HepG2 (cell line): ENCODE measurements around the gene SLBP. TPM values are rescaled to one million over a fixed set of nuclear protein-coding genes. Genes with fewer than 3 reads are reported as not detected.
A peak's percentile ranks its signal among the peaks of the same experiment; 100 is the strongest.

Experiments
- CBX5 ChIP-seq: sonication (generic); formaldehyde crosslinking; IDR thresholded peaks from 2 replicates; pipeline ENCODE4 v1.4.0; 2020; ENCODE audit warnings: missing genetic modification reagents, borderline replicate concordance
- CENPT ChIP-seq: sonication (generic); formaldehyde crosslinking; IDR thresholded peaks from 2 replicates; pipeline ENCODE4 v1.8.0; 2022; ENCODE audit warnings: low read depth, mild to moderate bottlenecking, moderate library complexity, missing genetic modification reagents
- HMGA1 ChIP-seq: sonication (generic); formaldehyde crosslinking; conservative IDR thresholded peaks from 2 replicates; pipeline ENCODE4 v1.4.0; 2020; ENCODE audit warnings: missing genetic modification reagents
- IRF2 ChIP-seq: IDR thresholded peaks from 2 replicates; pipeline ENCODE4 v1.6.1; 2018; ENCODE audit warnings: missing genetic modification reagents, missing compliant biosample characterization
- MBNL3 ChIP-seq: fragments of 250-450 bp; sonication (Bioruptor Pico); conservative IDR thresholded peaks from 2 replicates; pipeline ENCODE4 v1.8.0; 2022; ENCODE audit warnings: mild to moderate bottlenecking, inconsistent platforms
- ONECUT2 ChIP-seq: sonication (generic); formaldehyde crosslinking; IDR thresholded peaks from 2 replicates; pipeline ENCODE4 v1.4.0; 2020; ENCODE audit warnings: missing genetic modification reagents
- PHF20 ChIP-seq: sonication (generic); formaldehyde crosslinking; IDR thresholded peaks from 2 replicates; pipeline ENCODE4 v1.5.0; 2020; ENCODE audit warnings: mild to moderate bottlenecking, missing genetic modification reagents
- SKI ChIP-seq: fragments of 450-650 bp; IDR thresholded peaks from one replicate; pipeline ENCODE4 v1.6.1; 2018; ENCODE audit warnings: mild to moderate bottlenecking; ENCODE audit not compliant: partially characterized antibody
- SP1 ChIP-seq, 2 experiments: fragments of 450-650 bp in 1 of 2; sonication (generic) in 1 of 2; formaldehyde crosslinking in 1 of 2; IDR thresholded peaks; 2 replicates each; pipeline versions ENCODE4 v1.4.0 to v1.6.1; 2016 to 2020; ENCODE audit warnings: missing genetic modification reagents in 1 of 2
- ZNF124 ChIP-seq: sonication (generic); formaldehyde crosslinking; IDR thresholded peaks from 2 replicates; pipeline ENCODE4 v1.4.0; 2020; ENCODE audit warnings: missing genetic modification reagents
- ZNF432 ChIP-seq: sonication (generic); formaldehyde crosslinking; IDR thresholded peaks from 2 replicates; pipeline ENCODE4 v1.5.0; 2020; ENCODE audit warnings: missing genetic modification reagents, mild to moderate bottlenecking, borderline replicate concordance
- ZNF547 ChIP-seq: sonication (generic); formaldehyde crosslinking; IDR thresholded peaks from 2 replicates; pipeline ENCODE4 v1.5.1; 2020; ENCODE audit warnings: mild to moderate bottlenecking, missing genetic modification reagents
- ZNF567 ChIP-seq: sonication (generic); formaldehyde crosslinking; IDR thresholded peaks from 2 replicates; pipeline ENCODE4 v1.8.1; 2023; ENCODE audit warnings: mild to moderate bottlenecking, missing genetic modification reagents, borderline replicate concordance
- ZNF589 ChIP-seq: sonication (generic); formaldehyde crosslinking; conservative IDR thresholded peaks from 2 replicates; pipeline ENCODE4 v1.8.0; 2022; ENCODE audit warnings: mild to moderate bottlenecking, moderate library complexity, missing genetic modification reagents
- ZNF605 ChIP-seq: sonication (generic); formaldehyde crosslinking; IDR thresholded peaks from 2 replicates; pipeline ENCODE4 v1.8.0; 2022; ENCODE audit warnings: mild to moderate bottlenecking, missing genetic modification reagents
- polyA plus RNA-seq, 8 experiments: library from polyadenylated mRNA; depleted of rRNA in 3 of 8; stranded (reverse) in 7 of 8; unstranded in 1 of 8; fragments of >200 nt; fragmentation: Illumina TruSeq in 4 of 8; extraction: Trizol in 4 of 8; gene quantifications; 2 replicates each; pipeline versions ENCODE4 v1.2.1 to v1.2.3, GENCODE V29; 2011 to 2016; ENCODE audit warnings: low read depth in 4 of 8, missing spikeins in 1 of 8, mixed read lengths in 1 of 8; ENCODE audit not compliant: insufficient read depth in 1 of 8
- total RNA-seq, 5 experiments: library from RNA; depleted of rRNA; stranded (reverse); fragments of >200 nt; fragmentation: Illumina TruSeq; extraction: Trizol; gene quantifications; 2 replicates each; pipeline ENCODE4 v1.2.3, GENCODE V29; 2016; ENCODE audit warnings: low read depth in 1 of 5
- TF ChIP-seq, protein P1 (sequence below): sonication (generic); formaldehyde crosslinking; IDR thresholded peaks from 2 replicates; pipeline ENCODE4 v1.5.0; 2020; ENCODE audit warnings: mild to moderate bottlenecking, low read depth, missing genetic modification reagents, borderline replicate concordance
- TF ChIP-seq, protein P2 (sequence below): sonication (generic); formaldehyde crosslinking; IDR thresholded peaks from 2 replicates; pipeline ENCODE4 v1.5.0; 2020; ENCODE audit warnings: mild to moderate bottlenecking, missing genetic modification reagents
- TF ChIP-seq, protein P3 (sequence below): sonication (generic); formaldehyde crosslinking; IDR thresholded peaks from 2 replicates; pipeline ENCODE4 v1.8.0; 2022; ENCODE audit warnings: mild to moderate bottlenecking, missing genetic modification reagents, borderline replicate concordance
- TF ChIP-seq, protein P4 (sequence below): sonication (generic); formaldehyde crosslinking; IDR thresholded peaks from 2 replicates; pipeline ENCODE4 v1.5.0; 2020; ENCODE audit warnings: missing genetic modification reagents, mild to moderate bottlenecking, borderline replicate concordance
- TF ChIP-seq, protein P5 (sequence below): sonication (generic); formaldehyde crosslinking; IDR thresholded peaks from 2 replicates; pipeline ENCODE4 v1.5.0; 2020; ENCODE audit warnings: missing genetic modification reagents
- TF ChIP-seq, protein P6 (sequence below): sonication (generic); formaldehyde crosslinking; IDR thresholded peaks from 2 replicates; pipeline ENCODE4 v1.4.0; 2020; ENCODE audit warnings: missing genetic modification reagents

Gene SLBP
- total and polyA plus RNA-seq, 2 of the 13 experiments (the other 11 are each of a cell fraction or from before 2014, with no cell fraction given): 43.9 to 104 TPM

DNA sequence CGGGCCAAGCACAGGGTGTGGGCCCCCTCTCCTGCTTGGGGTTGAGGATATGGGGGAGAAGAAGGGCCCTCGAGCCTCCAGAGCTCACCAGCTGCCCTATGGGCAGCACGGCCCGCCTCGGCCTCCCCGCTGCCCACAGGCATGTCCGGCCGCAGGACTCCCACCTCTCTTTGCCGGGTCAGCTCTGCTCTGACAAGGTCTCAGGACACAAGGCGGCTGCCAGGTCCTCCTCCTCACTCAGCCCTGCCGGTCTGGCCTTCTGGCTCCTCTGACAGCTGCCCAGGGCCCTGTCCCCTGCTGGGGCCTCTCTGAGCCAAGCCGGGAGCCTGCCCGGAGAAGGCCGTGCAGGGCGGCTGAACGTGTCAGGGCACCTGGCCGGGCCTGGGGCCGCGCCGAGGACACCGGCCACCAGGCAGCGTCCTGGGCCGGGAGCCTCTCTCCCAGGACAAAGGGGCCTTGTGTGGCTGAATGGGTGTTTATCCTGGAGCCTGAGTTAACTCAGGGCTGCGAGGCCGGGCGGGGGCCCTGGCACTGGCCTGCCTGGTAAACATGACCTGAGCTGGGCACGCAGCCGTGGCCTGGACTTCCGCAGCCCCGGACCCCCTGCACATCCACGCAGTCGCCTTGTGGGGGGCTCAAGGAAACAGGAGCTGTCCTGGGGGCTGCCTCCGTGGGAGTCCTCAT, 34.9 kb upstream of the SLBP start (continued):
- TF ChIP-seq SP1 (IDR thresholded peaks at IDR 0.05) (no peak), SP1 (CRISPR knock-in tag; IDR thresholded peaks at IDR 0.05) (no peak), IRF2 (CRISPR knock-in tag) (peak; percentile 33; the same call in 1 of the 2 replicates), CBX5 (CRISPR knock-in tag) (no peak), ZNF589 (CRISPR knock-in tag) (no peak), PHF20 (CRISPR knock-in tag) (no peak), SKI (peak; percentile 37), ZNF432 (CRISPR knock-in tag) (no peak), ZNF547 (0 out of 2 replicates have a peak, but pooled peaks have one; percentile 37), ZNF124 (CRISPR knock-in tag) (peak; percentile 28; the same call in 1 of the 2 replicates), CENPT (no peak), ZNF567 (no peak), HMGA1 (CRISPR knock-in tag) (no peak), ZNF605 (CRISPR knock-in tag) (no peak), ONECUT2 (CRISPR knock-in tag) (no peak), MBNL3 (CRISPR knock-in tag) (no peak)
- TF ChIP-seq, protein P1, sequence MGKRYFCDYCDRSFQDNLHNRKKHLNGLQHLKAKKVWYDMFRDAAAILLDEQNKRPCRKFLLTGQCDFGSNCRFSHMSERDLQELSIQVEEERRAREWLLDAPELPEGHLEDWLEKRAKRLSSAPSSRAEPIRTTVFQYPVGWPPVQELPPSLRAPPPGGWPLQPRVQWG: no peak
- TF ChIP-seq, protein P2, sequence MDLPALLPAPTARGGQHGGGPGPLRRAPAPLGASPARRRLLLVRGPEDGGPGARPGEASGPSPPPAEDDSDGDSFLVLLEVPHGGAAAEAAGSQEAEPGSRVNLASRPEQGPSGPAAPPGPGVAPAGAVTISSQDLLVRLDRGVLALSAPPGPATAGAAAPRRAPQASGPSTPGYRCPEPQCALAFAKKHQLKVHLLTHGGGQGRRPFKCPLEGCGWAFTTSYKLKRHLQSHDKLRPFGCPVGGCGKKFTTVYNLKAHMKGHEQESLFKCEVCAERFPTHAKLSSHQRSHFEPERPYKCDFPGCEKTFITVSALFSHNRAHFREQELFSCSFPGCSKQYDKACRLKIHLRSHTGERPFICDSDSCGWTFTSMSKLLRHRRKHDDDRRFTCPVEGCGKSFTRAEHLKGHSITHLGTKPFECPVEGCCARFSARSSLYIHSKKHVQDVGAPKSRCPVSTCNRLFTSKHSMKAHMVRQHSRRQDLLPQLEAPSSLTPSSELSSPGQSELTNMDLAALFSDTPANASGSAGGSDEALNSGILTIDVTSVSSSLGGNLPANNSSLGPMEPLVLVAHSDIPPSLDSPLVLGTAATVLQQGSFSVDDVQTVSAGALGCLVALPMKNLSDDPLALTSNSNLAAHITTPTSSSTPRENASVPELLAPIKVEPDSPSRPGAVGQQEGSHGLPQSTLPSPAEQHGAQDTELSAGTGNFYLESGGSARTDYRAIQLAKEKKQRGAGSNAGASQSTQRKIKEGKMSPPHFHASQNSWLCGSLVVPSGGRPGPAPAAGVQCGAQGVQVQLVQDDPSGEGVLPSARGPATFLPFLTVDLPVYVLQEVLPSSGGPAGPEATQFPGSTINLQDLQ (CRISPR knock-in tag): no peak
- TF ChIP-seq, protein P3, sequence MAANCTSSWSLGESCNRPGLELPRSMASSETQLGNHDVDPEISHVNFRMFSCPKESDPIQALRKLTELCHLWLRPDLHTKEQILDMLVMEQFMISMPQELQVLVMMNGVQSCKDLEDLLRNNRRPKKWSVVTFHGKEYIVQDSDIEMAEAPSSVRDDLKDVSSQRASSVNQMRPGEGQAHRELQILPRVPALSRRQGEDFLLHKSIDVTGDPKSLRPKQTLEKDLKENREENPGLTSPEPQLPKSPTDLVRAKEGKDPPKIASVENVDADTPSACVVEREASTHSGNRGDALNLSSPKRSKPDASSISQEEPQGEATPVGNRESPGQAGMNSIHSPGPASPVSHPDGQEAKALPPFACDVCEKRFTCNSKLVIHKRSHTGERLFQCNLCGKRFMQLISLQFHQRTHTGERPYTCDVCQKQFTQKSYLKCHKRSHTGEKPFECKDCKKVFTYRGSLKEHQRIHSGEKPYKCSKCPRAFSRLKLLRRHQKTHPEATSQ: no peak
- TF ChIP-seq, protein P4, sequence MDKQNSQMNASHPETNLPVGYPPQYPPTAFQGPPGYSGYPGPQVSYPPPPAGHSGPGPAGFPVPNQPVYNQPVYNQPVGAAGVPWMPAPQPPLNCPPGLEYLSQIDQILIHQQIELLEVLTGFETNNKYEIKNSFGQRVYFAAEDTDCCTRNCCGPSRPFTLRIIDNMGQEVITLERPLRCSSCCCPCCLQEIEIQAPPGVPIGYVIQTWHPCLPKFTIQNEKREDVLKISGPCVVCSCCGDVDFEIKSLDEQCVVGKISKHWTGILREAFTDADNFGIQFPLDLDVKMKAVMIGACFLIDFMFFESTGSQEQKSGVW (CRISPR knock-in tag): no peak
- TF ChIP-seq, protein P5, sequence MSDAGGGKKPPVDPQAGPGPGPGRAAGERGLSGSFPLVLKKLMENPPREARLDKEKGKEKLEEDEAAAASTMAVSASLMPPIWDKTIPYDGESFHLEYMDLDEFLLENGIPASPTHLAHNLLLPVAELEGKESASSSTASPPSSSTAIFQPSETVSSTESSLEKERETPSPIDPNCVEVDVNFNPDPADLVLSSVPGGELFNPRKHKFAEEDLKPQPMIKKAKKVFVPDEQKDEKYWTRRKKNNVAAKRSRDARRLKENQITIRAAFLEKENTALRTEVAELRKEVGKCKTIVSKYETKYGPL (CRISPR knock-in tag): no peak
- TF ChIP-seq, protein P6, sequence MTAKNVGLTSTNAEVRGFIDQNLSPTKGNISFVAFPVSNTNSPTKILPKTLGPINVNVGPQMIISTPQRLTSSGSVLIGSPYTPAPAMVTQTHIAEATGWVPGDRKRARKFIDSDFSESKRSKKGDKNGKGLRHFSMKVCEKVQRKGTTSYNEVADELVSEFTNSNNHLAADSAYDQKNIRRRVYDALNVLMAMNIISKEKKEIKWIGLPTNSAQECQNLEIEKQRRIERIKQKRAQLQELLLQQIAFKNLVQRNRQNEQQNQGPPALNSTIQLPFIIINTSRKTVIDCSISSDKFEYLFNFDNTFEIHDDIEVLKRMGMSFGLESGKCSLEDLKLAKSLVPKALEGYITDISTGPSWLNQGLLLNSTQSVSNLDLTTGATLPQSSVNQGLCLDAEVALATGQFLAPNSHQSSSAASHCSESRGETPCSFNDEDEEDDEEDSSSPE: peak; percentile 14; the same call in 1 of the 2 replicates
